Activated B cell treated with CpG ODN at 0.5 μM for 24 hours (primary cell): ENCODE data around the gene PYGB. TPM values are rescaled to one million over a fixed set of nuclear protein-coding genes. Genes with fewer than 3 reads are reported as not detected.
"Not testable (repeated sequence)": the region's sequence is repeated elsewhere in the genome, so short reads cannot be mapped to it uniquely, and the experiment has no call there.

ENCODE experiments used
- ATAC-seq: fragments of 200-7000 bp; cut with Tn5 transposase; one replicate; pipeline ENCODE4 v1.10.0; 2021; ENCODE audit warnings: low read depth, mild to moderate bottlenecking, moderate library complexity
- CTCF ChIA-PET: fragments of 350-600 bp; sonication (Branson Sonifier 250); formaldehyde crosslinking; loops from one replicate; lab custom pipeline; 2021; ENCODE audit warnings: antibody characterized with exemption; lab: Charles Lee
- POLR2A ChIA-PET: fragments of 350-600 bp; sonication (Branson Sonifier 250); formaldehyde crosslinking; loops from one replicate; lab custom pipeline; 2021; ENCODE audit warnings: antibody characterized with exemption; lab: Charles Lee
- DNase-seq: peaks from one replicate; pipeline ENCODE4 v3.0.0; 2022
- H3K27ac Mint-ChIP-seq: one replicate; pipeline ENCODE4 v1.8.0; 2020; ENCODE audit warnings: mixed read lengths
- H3K27me3 Mint-ChIP-seq: one replicate; pipeline ENCODE4 v1.8.0; 2021; ENCODE audit warnings: mixed read lengths
- H3K36me3 Mint-ChIP-seq: one replicate; pipeline ENCODE4 v1.8.0; 2021; ENCODE audit warnings: low read depth, mixed read lengths
- H3K4me1 Mint-ChIP-seq: one replicate; pipeline ENCODE4 v1.8.0; 2021; ENCODE audit warnings: mixed read lengths
- H3K4me3 Mint-ChIP-seq: one replicate; pipeline ENCODE4 v1.8.0; 2020; ENCODE audit warnings: mild to moderate bottlenecking, mixed read lengths
- H3K9me3 Mint-ChIP-seq: one replicate; pipeline ENCODE4 v1.8.0; 2020; ENCODE audit warnings: mixed read lengths
- CTCF ChIP-seq: fragments of 200-600 bp; IDR thresholded peaks from one replicate; pipeline ENCODE4 v1.8.0; 2022; ENCODE audit warnings: antibody characterized with exemption, mild to moderate bottlenecking
- intact Hi-C: fragments of 100-400 bp; cut with micrococcal nuclease; formaldehyde crosslinking; loops from one replicate; pipeline ENCODE4 v1.15.1; 2024
- total RNA-seq: library from RNA; stranded (reverse); gene quantifications from 2 replicates; pipeline ENCODE4 v1.2.3, GENCODE V29; 2022

Gene PYGB
- total RNA-seq, 1 donor from 2014 or later: 23.5 TPM

GRCh38 chr20:25257756-25258475 lies 10.0 kb downstream of the PYGB start:
- CTCF ChIA-PET: no interaction called here
- no peak for TF ChIP-seq CTCF
- Mint-ChIP-seq H3K36me3 (peaks cover 36% of the 10 kb centered on the region), H3K27me3 (no peaks in the 10 kb centered on the region), H3K4me3 (no peak overlapping the region), H3K27ac (no peak overlapping the region), H3K9me3 (no peaks in the 10 kb centered on the region), H3K4me1 (no peaks in the 10 kb centered on the region)
- intact Hi-C loops: no loop called here
- no peak for DNase-seq
- POLR2A ChIA-PET: no interaction called here
- no peak for ATAC-seq

- no peaks in the 10 kb centered on the region for H3K27me3 Mint-ChIP-seq
- POLR2A ChIA-PET: no interaction called here
- TF ChIP-seq CTCF: no peak
- no peak overlapping the region for H3K4me3 Mint-ChIP-seq
- H3K9me3 Mint-ChIP-seq: no peaks in the 10 kb centered on the region
- peaks cover 36% of the 10 kb centered on the region for H3K36me3 Mint-ChIP-seq
- intact Hi-C loops: no loop called here
- no peaks in the 10 kb centered on the region for H3K4me1 Mint-ChIP-seq
- no peak for ATAC-seq
- DNase-seq: no peak
- no peak overlapping the region for H3K27ac Mint-ChIP-seq
- CTCF ChIA-PET: no interaction called here
These were observed 10.6 kb downstream of the PYGB start for GRCh38 chr20:25258476-25258805.

GRCh38 chr20:25258828-25259227 lies 10.9 kb downstream of the PYGB start:
- peaks cover 34% of the 10 kb centered on the region for H3K36me3 Mint-ChIP-seq
- no peaks in the 10 kb centered on the region for H3K4me1 Mint-ChIP-seq
- H3K27ac Mint-ChIP-seq: no peak overlapping the region
- CTCF ChIA-PET: no interaction called here
- DNase-seq: no peak
- H3K27me3 Mint-ChIP-seq: no peaks in the 10 kb centered on the region
- H3K4me3 Mint-ChIP-seq: no peak overlapping the region
- no peaks in the 10 kb centered on the region for H3K9me3 Mint-ChIP-seq
- no peak for ATAC-seq
- POLR2A ChIA-PET: no interaction called here
- intact Hi-C loops: no loop called here
- no peak for TF ChIP-seq CTCF

GRCh38 chr20:25259358-25259757 lies 11.5 kb downstream of the PYGB start:
- ChIA-PET CTCF (no interaction called here), POLR2A (no interaction called here)
- intact Hi-C loops: no loop called here
- no peak for TF ChIP-seq CTCF
- Mint-ChIP-seq H3K27ac (no peak overlapping the region), H3K9me3 (no peaks in the 10 kb centered on the region), H3K4me1 (no peaks in the 10 kb centered on the region), H3K4me3 (no peak overlapping the region), H3K36me3 (peaks cover 34% of the 10 kb centered on the region), H3K27me3 (no peaks in the 10 kb centered on the region)
- DNase-seq: no peak
- ATAC-seq: no peak

GRCh38 chr20:25259788-25260254 lies 11.9 kb downstream of the PYGB start:
- H3K36me3 Mint-ChIP-seq: peaks cover 34% of the 10 kb centered on the region
- H3K9me3 Mint-ChIP-seq: no peaks in the 10 kb centered on the region
- DNase-seq (no peak), ATAC-seq (no peak)
- H3K4me1 Mint-ChIP-seq: no peaks in the 10 kb centered on the region
- H3K4me3 Mint-ChIP-seq: no peak overlapping the region
- intact Hi-C loops: no loop called here
- ChIA-PET CTCF (no interaction called here), POLR2A (no interaction called here)
- no peaks in the 10 kb centered on the region for H3K27me3 Mint-ChIP-seq
- H3K27ac Mint-ChIP-seq: no peak overlapping the region
- TF ChIP-seq CTCF: no peak

- H3K27me3 Mint-ChIP-seq, H3K27ac Mint-ChIP-seq, CTCF ChIA-PET, POLR2A ChIA-PET, H3K9me3 Mint-ChIP-seq, DNase-seq, H3K4me1 Mint-ChIP-seq, intact Hi-C loops, ATAC-seq, H3K4me3 Mint-ChIP-seq: not testable (repeated sequence)
- H3K36me3 Mint-ChIP-seq: peaks cover 34% of the 10 kb centered on the region
These were observed 13.0 kb downstream of the PYGB start for GRCh38 chr20:25260770-25261437.
